ENCODE data around the gene ABCA5.
A peak's percentile ranks its signal among the peaks of the same experiment; 100 is the strongest.

The ABCA5 gene

GRCh38 chr17:69254187-69254586, 72.7 kb downstream of the ABCA5 start:
- DNase-seq (ENCODE audit: low read depth): peak; percentile 49

DNA sequence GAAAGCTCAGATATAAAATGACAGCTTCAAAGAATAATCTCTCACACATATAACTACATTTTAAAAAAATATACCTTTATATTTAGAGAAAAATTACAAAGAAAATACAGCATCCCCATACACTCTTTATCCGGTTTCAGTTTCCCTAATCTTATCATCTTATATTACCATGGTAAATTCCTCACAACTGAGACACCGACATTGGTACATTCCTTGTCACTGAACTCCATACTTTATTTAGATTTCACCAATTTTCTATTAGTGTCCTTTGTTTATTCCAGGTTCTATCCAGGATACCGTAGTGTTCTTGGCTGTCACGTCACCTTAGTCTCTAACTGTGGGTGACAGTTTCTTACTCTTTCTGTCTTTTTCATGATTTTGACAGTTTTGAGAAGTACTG, 76.3 kb downstream of the ABCA5 start:
- peak; percentile 58 for DNase-seq (ENCODE audit: low read depth)

GRCh38 chr17:69246726-69247375, 80.1 kb downstream of the ABCA5 start:
- DNase-seq (ENCODE audit: low read depth): peak; percentile 56

DNA sequence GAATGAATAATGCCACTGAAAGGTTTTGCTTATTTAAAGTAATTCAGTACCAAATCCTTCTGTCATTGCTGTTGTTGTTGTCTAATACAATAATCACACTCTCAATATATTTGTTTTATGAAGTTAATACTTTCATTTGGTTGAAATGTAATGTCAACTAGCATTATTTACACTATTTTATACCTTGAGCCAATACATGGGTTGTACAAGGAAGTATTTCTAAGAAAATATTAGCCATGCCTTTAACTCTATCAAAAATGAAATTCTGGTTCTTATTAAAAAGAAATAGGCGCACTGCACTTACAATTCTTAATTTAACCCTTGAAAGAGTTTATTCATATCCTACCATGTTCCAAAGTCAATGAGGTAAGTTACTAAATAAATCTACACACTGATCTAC, 80.7 kb downstream of the ABCA5 start:
- no peak for DNase-seq (ENCODE audit: low read depth)

DNA sequence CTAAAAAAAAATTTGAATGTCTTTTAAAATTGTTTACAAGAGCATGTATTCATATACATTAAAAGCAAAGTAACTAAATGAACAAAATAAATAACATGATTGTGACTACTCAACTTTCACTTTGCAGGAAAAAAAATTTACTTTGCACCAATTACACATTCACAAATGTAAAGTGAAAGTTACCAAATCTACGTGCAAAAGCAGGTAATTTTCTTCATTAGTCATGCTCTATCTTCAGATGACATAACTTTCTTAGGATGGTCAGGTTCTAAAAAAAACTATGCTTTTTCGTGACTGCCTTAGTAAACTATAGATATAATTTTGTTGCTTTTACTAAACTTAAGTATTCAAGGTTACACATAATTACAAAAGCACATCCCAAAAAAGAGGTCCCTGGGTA, 81.3 kb downstream of the ABCA5 start:
- DNase-seq (ENCODE audit: low read depth): no peak

- DNase-seq (ENCODE audit: low read depth): no peak
Measured at GRCh38 chr17:69239611-69240600, 87.0 kb downstream of the ABCA5 start.

GRCh38 chr17:69236946-69237345, 90.0 kb downstream of the ABCA5 start:
- DNase-seq (ENCODE audit: low read depth): no peak

DNA sequence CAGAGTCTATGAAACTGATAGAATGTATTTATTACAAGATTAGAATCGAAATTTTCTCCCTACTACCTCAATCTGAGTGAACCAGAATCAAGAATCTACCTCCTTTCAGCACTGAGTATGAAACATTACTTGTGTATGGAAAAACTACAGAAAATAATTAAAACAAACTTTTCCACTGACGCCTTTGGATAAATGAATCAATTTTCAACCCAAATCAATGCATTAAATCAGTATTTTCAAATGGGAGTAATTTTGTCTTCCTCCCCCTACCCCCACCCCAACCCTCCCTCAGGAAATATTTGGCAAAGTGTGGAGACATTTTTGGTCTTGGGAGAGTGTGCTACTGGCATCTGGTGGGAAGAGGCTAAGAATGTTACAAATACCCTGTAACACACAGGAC, 90.5 kb downstream of the ABCA5 start:
- DNase-seq (ENCODE audit: low read depth): no peak

DNA sequence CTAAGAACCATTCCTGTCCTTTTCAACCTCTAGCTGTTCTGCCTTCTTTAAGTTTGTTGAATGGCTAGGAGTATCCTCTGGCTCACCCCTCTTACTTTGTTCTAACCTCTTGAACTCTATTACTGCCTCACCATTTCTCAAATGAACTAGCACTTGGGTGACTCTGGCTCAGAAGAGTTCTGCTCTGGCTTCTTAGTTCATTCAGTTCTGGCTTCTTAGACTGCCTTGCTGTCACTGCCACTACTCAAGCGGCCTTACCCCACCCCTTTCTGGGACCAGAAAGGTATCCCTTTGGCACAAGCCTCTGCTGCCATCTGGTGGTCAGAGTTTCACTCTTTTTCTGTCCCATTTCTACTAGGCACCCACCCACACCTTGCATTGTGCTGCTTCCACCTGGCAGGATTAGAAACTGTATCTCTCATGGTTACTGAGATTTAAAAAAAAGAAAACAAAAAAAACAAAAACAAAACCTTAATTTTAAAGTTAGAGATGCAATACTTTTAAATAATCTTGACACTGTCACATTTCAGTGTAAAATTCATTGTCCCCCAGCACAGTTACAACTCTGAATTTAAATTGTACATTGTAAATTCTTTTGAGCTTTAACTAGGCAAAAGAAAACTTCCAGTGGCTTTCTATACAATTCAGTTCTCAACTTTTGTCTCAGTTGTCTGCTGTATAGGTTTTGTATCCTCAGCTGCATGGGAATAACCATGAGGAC, 91.4 kb downstream of the ABCA5 start:
- DNase-seq (ENCODE audit: low read depth): peak; percentile 78

DNA sequence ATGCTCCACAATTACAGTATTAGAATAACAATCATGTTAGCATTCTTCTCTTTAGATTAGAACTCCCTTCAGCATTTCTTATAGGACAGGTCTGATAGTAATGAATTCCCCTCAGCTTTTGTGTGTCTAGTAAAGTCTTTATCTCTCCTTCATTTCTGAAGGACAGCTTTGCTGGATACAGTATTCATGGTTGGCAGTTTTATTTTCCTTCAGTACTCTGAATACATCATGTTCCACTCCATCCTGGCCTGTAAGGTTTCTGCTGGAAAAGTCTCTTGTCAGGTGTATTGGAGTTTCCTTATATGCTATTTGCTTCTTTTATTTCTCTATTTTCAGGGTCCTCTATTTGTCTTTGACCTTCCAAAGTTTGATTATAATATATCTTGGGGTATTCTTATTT, 94.3 kb downstream of the ABCA5 start:
- no peak for DNase-seq (ENCODE audit: low read depth)

DNA sequence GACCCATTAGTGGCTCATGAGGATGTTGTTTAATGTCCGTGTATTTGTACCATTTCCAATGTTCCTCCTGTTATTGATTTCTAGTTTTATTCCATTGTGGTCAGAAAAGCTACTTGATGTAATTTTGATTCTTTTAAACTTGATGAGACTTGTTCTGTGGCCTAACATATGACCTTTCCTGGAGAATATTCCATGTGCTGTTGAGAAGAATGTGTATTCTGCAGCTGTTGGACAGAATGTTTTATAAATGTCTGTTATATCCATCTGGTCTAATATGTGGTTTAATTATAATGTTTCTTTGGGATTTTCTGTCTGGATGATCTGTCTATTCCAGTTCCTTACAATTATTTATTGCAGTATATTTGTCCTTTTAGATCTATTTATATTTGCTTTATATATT, 95.4 kb downstream of the ABCA5 start:
- DNase-seq (ENCODE audit: low read depth): no peak

GRCh38 chr17:69230939-69231338, 96.0 kb downstream of the ABCA5 start:
- no peak for DNase-seq (ENCODE audit: low read depth)

- DNase-seq (ENCODE audit: low read depth): peak; percentile 28
Measured at GRCh38 chr17:69228576-69228975, 98.4 kb downstream of the ABCA5 start, which contains the start of gene ABCA10. ABCA10 (minus strand) TSS chr17:69228824; CDS start chr17:69225358, 3,466 bp downstream.

GRCh38 chr17:69228018-69228417, 98.9 kb downstream of the ABCA5 start:
- no peak for DNase-seq (ENCODE audit: low read depth)

DNA sequence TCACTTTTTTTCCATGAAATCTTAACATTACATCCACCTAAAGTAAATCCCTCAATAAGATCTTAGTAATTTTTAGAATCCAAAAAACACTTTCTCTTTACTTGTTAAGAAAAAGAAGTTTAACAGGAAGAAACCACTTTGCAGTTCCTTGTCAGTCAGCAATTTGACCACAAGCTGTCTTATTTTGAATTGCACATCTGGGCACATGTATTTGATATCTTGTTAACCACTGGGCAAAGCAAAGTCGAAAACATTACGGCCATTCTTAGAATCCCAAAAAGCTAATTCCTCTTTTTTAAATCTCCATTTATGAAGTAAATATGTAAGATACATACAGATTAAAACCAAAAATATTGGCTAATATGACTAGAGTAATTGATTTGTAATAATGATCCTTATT, 99.4 kb downstream of the ABCA5 start:
- no peak for DNase-seq (ENCODE audit: low read depth)

- DNase-seq (ENCODE audit: low read depth): peak; percentile 90
Measured at GRCh38 chr17:69223809-69224208, 103.1 kb downstream of the ABCA5 start.

DNA sequence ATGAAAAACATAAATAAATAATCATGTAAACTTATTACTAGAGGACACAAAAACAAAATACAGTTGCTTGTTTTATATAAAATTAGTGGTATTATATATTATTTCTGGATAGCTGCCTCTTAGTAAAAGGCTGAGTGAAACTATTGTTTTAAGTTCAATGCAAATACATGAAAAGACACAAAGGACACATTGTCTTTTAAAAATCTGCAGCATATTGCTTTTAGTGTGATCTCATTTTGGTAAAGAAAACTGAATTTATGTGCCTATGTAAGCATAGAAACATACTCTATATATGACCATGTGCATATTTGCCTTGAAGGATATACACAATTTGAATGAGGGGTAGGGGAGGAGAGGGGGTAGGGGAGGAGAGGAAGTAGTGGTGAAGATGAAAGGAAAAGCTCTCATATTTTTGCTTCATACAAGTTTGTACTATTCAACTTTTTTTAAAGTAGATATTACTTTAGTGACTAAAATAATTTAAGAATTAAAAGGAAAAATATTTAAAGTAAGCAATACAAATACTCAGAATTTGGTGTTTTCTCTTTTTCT, 104.2 kb downstream of the ABCA5 start:
- DNase-seq (ENCODE audit: low read depth): no peak

DNA sequence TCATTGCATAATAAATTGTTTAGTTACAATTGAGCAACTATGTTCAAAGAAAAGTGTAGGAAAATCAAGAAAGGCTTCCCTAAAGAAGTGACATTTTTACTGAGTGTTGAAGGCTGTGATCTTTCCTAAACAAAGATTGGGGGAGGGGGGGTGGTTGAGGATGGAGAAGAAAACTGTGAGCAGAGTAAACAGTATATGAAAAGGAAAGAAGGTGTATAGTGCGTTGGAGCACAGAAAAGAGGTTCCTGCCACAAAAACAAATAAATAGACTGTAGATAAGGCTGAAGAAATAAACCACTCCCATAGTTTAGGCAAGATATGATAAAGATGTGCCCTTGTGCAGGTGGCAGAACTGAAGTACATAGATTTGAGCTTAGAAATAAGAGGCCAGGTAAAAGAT, 106.8 kb downstream of the ABCA5 start:
- DNase-seq (ENCODE audit: low read depth): no peak

- no peak for DNase-seq (ENCODE audit: low read depth)
Measured at GRCh38 chr17:69218986-69219385, 107.9 kb downstream of the ABCA5 start.

DNA sequence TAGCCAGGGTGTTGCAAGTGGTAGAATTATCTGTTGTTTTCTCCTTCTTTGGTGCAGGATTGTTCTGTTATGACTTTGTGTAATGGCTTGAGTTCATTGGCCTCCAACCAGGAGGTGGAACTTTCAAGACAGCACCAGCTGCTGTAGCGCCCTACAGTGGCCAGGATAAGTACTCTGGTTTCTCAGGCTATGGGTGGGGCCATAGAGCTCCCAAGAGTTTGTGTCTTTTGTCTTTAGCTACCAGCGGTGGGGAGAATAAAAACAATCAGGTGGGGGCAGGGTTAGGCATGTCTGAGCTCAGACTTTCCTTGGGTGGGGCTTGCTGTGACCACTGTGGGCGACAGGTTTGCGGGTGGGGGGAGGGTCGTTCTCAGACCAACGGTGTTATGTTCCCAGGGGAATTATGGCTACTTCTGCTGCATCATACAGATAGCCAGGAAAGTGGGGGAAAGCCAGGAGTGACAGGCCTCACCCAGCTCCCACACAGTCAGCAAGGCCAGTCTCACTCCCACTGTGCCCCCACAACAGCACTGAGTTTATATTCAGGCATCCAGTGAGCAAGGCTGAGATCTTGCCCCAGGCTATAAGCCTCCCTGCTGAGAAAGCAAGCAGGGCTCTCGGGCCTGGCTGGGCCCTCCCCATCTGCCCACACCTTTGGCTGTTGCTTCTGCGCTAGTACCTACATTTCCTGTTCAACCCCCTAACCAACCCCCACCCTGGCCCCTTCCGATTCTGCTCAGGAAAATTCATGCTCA, 113.7 kb downstream of the ABCA5 start:
- no peak for DNase-seq (ENCODE audit: low read depth)

- no peak for DNase-seq (ENCODE audit: low read depth)
Measured at GRCh38 chr17:69208640-69209039, 118.3 kb downstream of the ABCA5 start.

- DNase-seq (ENCODE audit: low read depth): no peak
Measured at GRCh38 chr17:69207151-69207550, 119.8 kb downstream of the ABCA5 start.

Measured in iris pigment epithelial cell (primary cell).